ENCODE measurements around the gene C2orf49. TPM values are rescaled to one million over a fixed set of nuclear protein-coding genes. Genes with fewer than 3 reads are reported as not detected.

The C2orf49 gene
- total and polyA plus RNA-seq, 2 of the 8 experiments (the other 6 are each of a cell fraction or from before 2014, with no cell fraction given): 5.6 to 19.9 TPM

DNA sequence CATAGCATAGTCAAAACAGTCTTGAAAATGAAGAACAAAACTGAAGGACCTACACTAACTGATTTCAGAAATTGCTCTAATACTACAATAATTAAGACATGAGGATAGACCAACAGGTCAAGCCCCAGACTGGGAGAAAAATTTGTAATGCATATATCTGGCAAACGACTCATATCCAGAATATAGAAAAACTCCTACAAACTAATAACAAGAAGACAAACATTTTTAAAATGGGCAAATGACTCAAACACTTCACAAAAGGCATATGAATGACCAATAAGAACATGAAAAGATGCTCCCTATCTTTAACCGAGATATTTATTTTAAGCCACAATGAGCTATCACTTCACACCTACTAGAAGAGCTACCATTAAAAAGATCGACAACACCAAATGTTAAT lies 22.0 kb upstream of the C2orf49 start (continued):
- TF ChIP-seq, protein P1, sequence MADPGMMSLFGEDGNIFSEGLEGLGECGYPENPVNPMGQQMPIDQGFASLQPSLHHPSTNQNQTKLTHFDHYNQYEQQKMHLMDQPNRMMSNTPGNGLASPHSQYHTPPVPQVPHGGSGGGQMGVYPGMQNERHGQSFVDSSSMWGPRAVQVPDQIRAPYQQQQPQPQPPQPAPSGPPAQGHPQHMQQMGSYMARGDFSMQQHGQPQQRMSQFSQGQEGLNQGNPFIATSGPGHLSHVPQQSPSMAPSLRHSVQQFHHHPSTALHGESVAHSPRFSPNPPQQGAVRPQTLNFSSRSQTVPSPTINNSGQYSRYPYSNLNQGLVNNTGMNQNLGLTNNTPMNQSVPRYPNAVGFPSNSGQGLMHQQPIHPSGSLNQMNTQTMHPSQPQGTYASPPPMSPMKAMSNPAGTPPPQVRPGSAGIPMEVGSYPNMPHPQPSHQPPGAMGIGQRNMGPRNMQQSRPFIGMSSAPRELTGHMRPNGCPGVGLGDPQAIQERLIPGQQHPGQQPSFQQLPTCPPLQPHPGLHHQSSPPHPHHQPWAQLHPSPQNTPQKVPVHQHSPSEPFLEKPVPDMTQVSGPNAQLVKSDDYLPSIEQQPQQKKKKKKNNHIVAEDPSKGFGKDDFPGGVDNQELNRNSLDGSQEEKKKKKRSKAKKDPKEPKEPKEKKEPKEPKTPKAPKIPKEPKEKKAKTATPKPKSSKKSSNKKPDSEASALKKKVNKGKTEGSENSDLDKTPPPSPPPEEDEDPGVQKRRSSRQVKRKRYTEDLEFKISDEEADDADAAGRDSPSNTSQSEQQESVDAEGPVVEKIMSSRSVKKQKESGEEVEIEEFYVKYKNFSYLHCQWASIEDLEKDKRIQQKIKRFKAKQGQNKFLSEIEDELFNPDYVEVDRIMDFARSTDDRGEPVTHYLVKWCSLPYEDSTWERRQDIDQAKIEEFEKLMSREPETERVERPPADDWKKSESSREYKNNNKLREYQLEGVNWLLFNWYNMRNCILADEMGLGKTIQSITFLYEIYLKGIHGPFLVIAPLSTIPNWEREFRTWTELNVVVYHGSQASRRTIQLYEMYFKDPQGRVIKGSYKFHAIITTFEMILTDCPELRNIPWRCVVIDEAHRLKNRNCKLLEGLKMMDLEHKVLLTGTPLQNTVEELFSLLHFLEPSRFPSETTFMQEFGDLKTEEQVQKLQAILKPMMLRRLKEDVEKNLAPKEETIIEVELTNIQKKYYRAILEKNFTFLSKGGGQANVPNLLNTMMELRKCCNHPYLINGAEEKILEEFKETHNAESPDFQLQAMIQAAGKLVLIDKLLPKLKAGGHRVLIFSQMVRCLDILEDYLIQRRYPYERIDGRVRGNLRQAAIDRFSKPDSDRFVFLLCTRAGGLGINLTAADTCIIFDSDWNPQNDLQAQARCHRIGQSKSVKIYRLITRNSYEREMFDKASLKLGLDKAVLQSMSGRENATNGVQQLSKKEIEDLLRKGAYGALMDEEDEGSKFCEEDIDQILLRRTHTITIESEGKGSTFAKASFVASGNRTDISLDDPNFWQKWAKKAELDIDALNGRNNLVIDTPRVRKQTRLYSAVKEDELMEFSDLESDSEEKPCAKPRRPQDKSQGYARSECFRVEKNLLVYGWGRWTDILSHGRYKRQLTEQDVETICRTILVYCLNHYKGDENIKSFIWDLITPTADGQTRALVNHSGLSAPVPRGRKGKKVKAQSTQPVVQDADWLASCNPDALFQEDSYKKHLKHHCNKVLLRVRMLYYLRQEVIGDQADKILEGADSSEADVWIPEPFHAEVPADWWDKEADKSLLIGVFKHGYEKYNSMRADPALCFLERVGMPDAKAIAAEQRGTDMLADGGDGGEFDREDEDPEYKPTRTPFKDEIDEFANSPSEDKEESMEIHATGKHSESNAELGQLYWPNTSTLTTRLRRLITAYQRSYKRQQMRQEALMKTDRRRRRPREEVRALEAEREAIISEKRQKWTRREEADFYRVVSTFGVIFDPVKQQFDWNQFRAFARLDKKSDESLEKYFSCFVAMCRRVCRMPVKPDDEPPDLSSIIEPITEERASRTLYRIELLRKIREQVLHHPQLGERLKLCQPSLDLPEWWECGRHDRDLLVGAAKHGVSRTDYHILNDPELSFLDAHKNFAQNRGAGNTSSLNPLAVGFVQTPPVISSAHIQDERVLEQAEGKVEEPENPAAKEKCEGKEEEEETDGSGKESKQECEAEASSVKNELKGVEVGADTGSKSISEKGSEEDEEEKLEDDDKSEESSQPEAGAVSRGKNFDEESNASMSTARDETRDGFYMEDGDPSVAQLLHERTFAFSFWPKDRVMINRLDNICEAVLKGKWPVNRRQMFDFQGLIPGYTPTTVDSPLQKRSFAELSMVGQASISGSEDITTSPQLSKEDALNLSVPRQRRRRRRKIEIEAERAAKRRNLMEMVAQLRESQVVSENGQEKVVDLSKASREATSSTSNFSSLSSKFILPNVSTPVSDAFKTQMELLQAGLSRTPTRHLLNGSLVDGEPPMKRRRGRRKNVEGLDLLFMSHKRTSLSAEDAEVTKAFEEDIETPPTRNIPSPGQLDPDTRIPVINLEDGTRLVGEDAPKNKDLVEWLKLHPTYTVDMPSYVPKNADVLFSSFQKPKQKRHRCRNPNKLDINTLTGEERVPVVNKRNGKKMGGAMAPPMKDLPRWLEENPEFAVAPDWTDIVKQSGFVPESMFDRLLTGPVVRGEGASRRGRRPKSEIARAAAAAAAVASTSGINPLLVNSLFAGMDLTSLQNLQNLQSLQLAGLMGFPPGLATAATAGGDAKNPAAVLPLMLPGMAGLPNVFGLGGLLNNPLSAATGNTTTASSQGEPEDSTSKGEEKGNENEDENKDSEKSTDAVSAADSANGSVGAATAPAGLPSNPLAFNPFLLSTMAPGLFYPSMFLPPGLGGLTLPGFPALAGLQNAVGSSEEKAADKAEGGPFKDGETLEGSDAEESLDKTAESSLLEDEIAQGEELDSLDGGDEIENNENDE (IDR thresholded peaks at IDR 0.05; ENCODE audit: insufficient replicate concordance, low read length): no peak
- TF ChIP-seq FOSL1 (IDR thresholded peaks at IDR 0.05; ENCODE audit: insufficient read depth, low read depth, low read length) (no peak), SP1 (IDR thresholded peaks at IDR 0.05; ENCODE audit: low read depth, low read length) (no peak), CBX8 (IDR thresholded peaks at IDR 0.05; ENCODE audit: borderline replicate concordance, low read depth, low read length) (no peak), POLR2AphosphoS5 (IDR thresholded peaks at IDR 0.05; ENCODE audit: low read depth, low read length) (no peak), SP4 (IDR thresholded peaks at IDR 0.05; ENCODE audit: low read length) (no peak), NRF1 (IDR thresholded peaks at IDR 0.05; ENCODE audit: low read depth, low read length) (no peak), CHD1 (IDR thresholded peaks at IDR 0.05; ENCODE audit: low read depth, low read length) (no peak)
- TF ChIP-seq, protein P2, sequence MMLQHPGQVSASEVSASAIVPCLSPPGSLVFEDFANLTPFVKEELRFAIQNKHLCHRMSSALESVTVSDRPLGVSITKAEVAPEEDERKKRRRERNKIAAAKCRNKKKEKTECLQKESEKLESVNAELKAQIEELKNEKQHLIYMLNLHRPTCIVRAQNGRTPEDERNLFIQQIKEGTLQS (IDR thresholded peaks at IDR 0.05; ENCODE audit: insufficient read depth, low read depth, low read length): no peak
- TF ChIP-seq, protein P3, sequence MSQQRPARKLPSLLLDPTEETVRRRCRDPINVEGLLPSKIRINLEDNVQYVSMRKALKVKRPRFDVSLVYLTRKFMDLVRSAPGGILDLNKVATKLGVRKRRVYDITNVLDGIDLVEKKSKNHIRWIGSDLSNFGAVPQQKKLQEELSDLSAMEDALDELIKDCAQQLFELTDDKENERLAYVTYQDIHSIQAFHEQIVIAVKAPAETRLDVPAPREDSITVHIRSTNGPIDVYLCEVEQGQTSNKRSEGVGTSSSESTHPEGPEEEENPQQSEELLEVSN (IDR thresholded peaks at IDR 0.05): no peak

Data from H1 (cell line).